IMR-90 (cell line): Measurements from ENCODE around the gene CARMIL1. TPM values are rescaled to one million over a fixed set of nuclear protein-coding genes. Genes with fewer than 3 reads are reported as not detected.

Source experiments
- ATAC-seq: fragments of 200-7000 bp; cut with Tn5 transposase; 2 replicates; pipeline ENCODE4 v1.9.1; 2020; ENCODE audit warnings: low read depth, mild to moderate bottlenecking, moderate library complexity
- BruUV-seq: library from RNA; stranded (reverse); fragments of 400-500 nt; replicated peaks from 2 replicates; lab custom pipeline; 2021; lab: Mats Ljungman, UMichigan
- CTCF ChIA-PET: fragments of 300-600 bp; formaldehyde crosslinking; extraction: SDS; loops from one replicate; lab custom pipeline; 2021; ENCODE audit warnings: antibody characterized with exemption; lab: Yijun Ruan, JAX
- POLR2A ChIA-PET: fragments of 300-600 bp; sonication (Branson Sonifier 250); formaldehyde crosslinking; loops from one replicate; lab custom pipeline; 2022; ENCODE audit warnings: antibody characterized with exemption; ENCODE audit not compliant: unreplicated experiment; lab: Charles Lee
- DNase-seq: peaks from one replicate; pipeline ENCODE4 v3.0.0; 2013
- H2AFZ ChIP-seq: replicated peaks from 2 replicates; pipeline ENCODE3; 2013; ENCODE audit warnings: low read length, mild to moderate bottlenecking; ENCODE audit not compliant: poor library complexity
- H2AK5ac ChIP-seq: 2 replicates; pipeline ENCODE4 v1.6.1; 2013; ENCODE audit warnings: low read depth, low read length, inconsistent platforms
- H2AK9ac ChIP-seq: replicated peaks from 2 replicates; pipeline ENCODE3; 2013; ENCODE audit warnings: mild to moderate bottlenecking, low read depth, low read length, moderate library complexity; ENCODE audit not compliant: poor library complexity
- H2BK120ac ChIP-seq: 2 replicates; pipeline ENCODE4 v1.6.1; 2013; ENCODE audit warnings: low read depth, low read length, inconsistent platforms
- H2BK15ac ChIP-seq: 3 replicates; pipeline ENCODE4 v1.6.1; 2013; ENCODE audit warnings: low read depth, low read length, inconsistent platforms
- H2BK20ac ChIP-seq: 2 replicates; pipeline ENCODE4 v1.6.1; 2013; ENCODE audit warnings: low read depth, mild to moderate bottlenecking, inconsistent platforms, low read length, moderate library complexity
- H2BK5ac ChIP-seq: 2 replicates; pipeline ENCODE4 v1.6.1; 2013; ENCODE audit warnings: mild to moderate bottlenecking, low read depth, low read length, inconsistent platforms; ENCODE audit not compliant: poor library complexity, severe bottlenecking
- H3K14ac ChIP-seq: replicated peaks from 2 replicates; pipeline ENCODE4 v1.6.1; 2013; ENCODE audit warnings: low read depth, low read length, inconsistent platforms
- H3K18ac ChIP-seq: 2 replicates; pipeline ENCODE4 v1.6.1; 2013; ENCODE audit warnings: low read depth, low read length, control low read depth
- H3K23ac ChIP-seq: 2 replicates; pipeline ENCODE4 v1.6.1; 2013; ENCODE audit warnings: low read depth, low read length, inconsistent platforms
- H3K27ac ChIP-seq: 2 replicates; pipeline ENCODE4 v1.5.1; 2013; ENCODE audit warnings: mild to moderate bottlenecking, control low read depth, low read length; ENCODE audit not compliant: insufficient read depth
- H3K27me3 ChIP-seq: 2 replicates; pipeline ENCODE4 v1.6.1; 2013; ENCODE audit warnings: low read length; ENCODE audit not compliant: control insufficient read depth, insufficient read depth
- H3K36me3 ChIP-seq: 2 replicates; pipeline ENCODE4 v1.6.1; 2013; ENCODE audit warnings: low read length, mixed read lengths; ENCODE audit not compliant: control insufficient read depth, insufficient read depth
- H3K4ac ChIP-seq: 2 replicates; pipeline ENCODE4 v1.6.1; 2013; ENCODE audit warnings: low read depth, low read length, inconsistent platforms
- H3K4me1 ChIP-seq: 2 replicates; pipeline ENCODE4 v1.6.1; 2013; ENCODE audit warnings: low read length, mixed read lengths; ENCODE audit not compliant: control insufficient read depth, insufficient read depth
- H3K4me2 ChIP-seq: 2 replicates; pipeline ENCODE4 v1.6.1; 2013; ENCODE audit warnings: low read depth, mild to moderate bottlenecking, control low read depth, low read length, moderate library complexity
- H3K4me3 ChIP-seq: 2 replicates; pipeline ENCODE4 v1.5.1; 2013; ENCODE audit warnings: low read depth, mild to moderate bottlenecking, control low read depth, low read length, moderate library complexity; ENCODE audit not compliant: insufficient read depth
- H3K56ac ChIP-seq: 2 replicates; pipeline ENCODE4 v1.6.1; 2013; ENCODE audit warnings: low read length, inconsistent platforms; ENCODE audit not compliant: insufficient read depth; ENCODE audit errors: extremely low read depth
- H3K79me1 ChIP-seq, 2 experiments: 2 replicates each; pipeline ENCODE4 v1.6.1; 2013; ENCODE audit warnings: low read length in 2 of 2, inconsistent platforms in 1 of 2, low read depth in 1 of 2
- H3K9ac ChIP-seq: 2 replicates; pipeline ENCODE4 v1.6.1; 2013; ENCODE audit warnings: low read depth, low read length, control low read depth
- H3K9me1 ChIP-seq: 2 replicates; pipeline ENCODE4 v1.6.1; 2013; ENCODE audit warnings: low read length, inconsistent platforms; ENCODE audit not compliant: insufficient read depth
- H3K9me3 ChIP-seq: 2 replicates; pipeline ENCODE4 v1.6.1; 2013; ENCODE audit warnings: low read length; ENCODE audit not compliant: control insufficient read depth, insufficient read depth
- H4K20me1 ChIP-seq: 2 replicates; pipeline ENCODE4 v1.6.1; 2013; ENCODE audit warnings: low read length, inconsistent platforms; ENCODE audit not compliant: insufficient read depth
- H4K5ac ChIP-seq: 2 replicates; pipeline ENCODE4 v1.6.1; 2013; ENCODE audit warnings: mild to moderate bottlenecking, low read depth, low read length, control low read depth
- H4K8ac ChIP-seq, 2 experiments: 2 replicates each; pipeline ENCODE4 v1.6.1; 2013; ENCODE audit warnings: low read depth in 2 of 2, low read length in 2 of 2, control low read depth in 1 of 2, inconsistent platforms in 1 of 2
- H4K91ac ChIP-seq: 2 replicates; pipeline ENCODE4 v1.6.1; 2013; ENCODE audit warnings: low read depth, low read length, inconsistent platforms; ENCODE audit not compliant: insufficient read depth
- ELK1 ChIP-seq: fragments of 150-350 bp; IDR thresholded peaks from 2 replicates; pipeline ENCODE4 v1.6.1; 2016; ENCODE audit warnings: low read depth, mild to moderate bottlenecking, low read length, moderate library complexity, borderline replicate concordance
- RFX5 ChIP-seq: IDR thresholded peaks from 2 replicates; pipeline ENCODE4 v1.8.0; 2012; ENCODE audit warnings: low read depth, mild to moderate bottlenecking, low read length, moderate library complexity
- WGBS, 2 experiments: methylation state at CpG; one replicate each; pipeline versions ENCODE4 v1.1.5 to v1.1.7; 2013; ENCODE audit warnings: missing lambda C conversion rate in 2 of 2; ENCODE audit not compliant: insufficient read length in 1 of 2; ENCODE audit errors: extremely low coverage in 2 of 2; 5-methylcytosine and 5-hydroxymethylcytosine counted together
- dilution Hi-C: fragments of 300-500 bp; cut with HindIII; formaldehyde crosslinking; loops from one replicate; pipeline ENCODE4 v1.14.3; 2018; ENCODE audit warnings: low sequenced_read_pairs; ENCODE audit not compliant: unreplicated experiment
- in situ Hi-C: fragments of 300-500 bp; cut with MboI; formaldehyde crosslinking; loops from 3 replicates; pipeline ENCODE4 v1.14.3; 2019; ENCODE audit warnings: low sequenced_read_pairs, inconsistent platforms, mixed read lengths
- intact Hi-C: fragments of 100-400 bp; cut with micrococcal nuclease; formaldehyde crosslinking; loops from 2 replicates; pipeline ENCODE4 v1.10.0; 2022
- polyA plus RNA-seq, 3 experiments: library from polyadenylated mRNA; depleted of rRNA; stranded (reverse); fragments of >200 nt; gene quantifications; 2 replicates each; pipeline ENCODE4 v1.2.3, GENCODE V29; 2012; ENCODE audit warnings: low replicate concordance in 1 of 3
- total RNA-seq: library from RNA; depleted of rRNA; stranded (reverse); fragments of >200 nt; gene quantifications from 2 replicates; pipeline ENCODE4 v1.2.3, GENCODE V29; 2012

Gene CARMIL1
- total and polyA plus RNA-seq, 2 of the 4 experiments (the other 2 are of a cell fraction), result 1.3 to 2.9 TPM

GRCh38 chr6:25275436-25275835, 3.7 kb upstream of the CARMIL1 start:
- no peak overlapping the region for H3K4ac ChIP-seq
- H3K4me2 ChIP-seq, result no peak overlapping the region
- no peaks in the 10 kb centered on the region for H3K9me3 ChIP-seq
- H3K4me1 ChIP-seq, result no peaks in the 10 kb centered on the region
- H4K20me1 ChIP-seq, result no peaks in the 10 kb centered on the region
- no peak overlapping the region for H4K8ac ChIP-seq
- dilution Hi-C loops, result no loop called here
- ChIA-PET POLR2A (no interaction called here), CTCF (no interaction called here)
- no peak overlapping the region for H4K91ac ChIP-seq
- H2BK120ac ChIP-seq, result no peak overlapping the region
- H3K36me3 ChIP-seq, result no peaks in the 10 kb centered on the region
- H3K27me3 ChIP-seq, result peaks cover 5% of the 10 kb centered on the region
- intact Hi-C loops, result no loop called here
- no peak overlapping the region for H2AK5ac ChIP-seq
- peaks cover 0 to 4% of the 10 kb centered on the region in 2 experiments; a peak in 1 of 4 replicates for H3K79me1 ChIP-seq
- TF ChIP-seq ELK1 (no peak), RFX5 (no peak)
- no peak overlapping the region for H2BK20ac ChIP-seq
- in situ Hi-C loops, result no loop called here
- no peak overlapping the region for H3K4me3 ChIP-seq
- no peak overlapping the region for H2AFZ ChIP-seq
- H3K56ac ChIP-seq, result no peak overlapping the region
- no peaks in the 10 kb centered on the region for H3K9me1 ChIP-seq
- no peak overlapping the region for H3K23ac ChIP-seq
- H2BK5ac ChIP-seq, result no peak overlapping the region
- H4K5ac ChIP-seq, result no peak overlapping the region
- no peak overlapping the region for H3K14ac ChIP-seq
- H2AK9ac ChIP-seq, result no peak overlapping the region
- H3K27ac ChIP-seq, result no peak overlapping the region
- no peak overlapping the region for H2BK15ac ChIP-seq
- no CpG with 5 or more reads among the region's 1 CpG for WGBS, 2 experiments
- no peak for DNase-seq
- no TSS peak for BruUV-seq
- H3K9ac ChIP-seq, result no peak overlapping the region
- ATAC-seq, result no peak
- no peak overlapping the region for H3K18ac ChIP-seq
